CD4-positive, alpha-beta T cell treated with Interleukin-15 for 4 hours (primary cell): ENCODE results near the gene KRTAP10-8.
A peak's percentile ranks its signal among the peaks of the same experiment; 100 is the strongest.
"Not testable (repeated sequence)": the region's sequence is repeated elsewhere in the genome, so short reads cannot be mapped to it uniquely, and the experiment has no call there.

Experiments
- DNase-seq: peaks from one replicate; pipeline ENCODE4 v3.0.0-alpha.2; 2020; ENCODE audit warnings: low spot score

The KRTAP10-8 gene

GRCh38 chr21:44579056-44579832 lies 32.6 kb upstream of the KRTAP10-8 start:
- DNase-seq: no peak

- DNase-seq: no peak
Measured at GRCh38 chr21:44579833-44580144, 32.1 kb upstream of the KRTAP10-8 start.

- DNase-seq: not testable (repeated sequence)
Measured at GRCh38 chr21:44580231-44580821, 31.6 kb upstream of the KRTAP10-8 start, which contains the start of gene KRTAP10-5. KRTAP10-5 (minus strand) TSS chr21:44580604; CDS start chr21:44580578, 26 bp downstream.

GRCh38 chr21:44581158-44581557 lies 30.7 kb upstream of the KRTAP10-8 start:
- DNase-seq: no peak

- no peak for DNase-seq
Measured at GRCh38 chr21:44582055-44582454, 29.8 kb upstream of the KRTAP10-8 start.

GRCh38 chr21:44583089-44583799 lies 28.6 kb upstream of the KRTAP10-8 start:
- DNase-seq: no peak

- peak; percentile 30 for DNase-seq
Measured at GRCh38 chr21:44583800-44584147, 28.1 kb upstream of the KRTAP10-8 start.

DNA sequence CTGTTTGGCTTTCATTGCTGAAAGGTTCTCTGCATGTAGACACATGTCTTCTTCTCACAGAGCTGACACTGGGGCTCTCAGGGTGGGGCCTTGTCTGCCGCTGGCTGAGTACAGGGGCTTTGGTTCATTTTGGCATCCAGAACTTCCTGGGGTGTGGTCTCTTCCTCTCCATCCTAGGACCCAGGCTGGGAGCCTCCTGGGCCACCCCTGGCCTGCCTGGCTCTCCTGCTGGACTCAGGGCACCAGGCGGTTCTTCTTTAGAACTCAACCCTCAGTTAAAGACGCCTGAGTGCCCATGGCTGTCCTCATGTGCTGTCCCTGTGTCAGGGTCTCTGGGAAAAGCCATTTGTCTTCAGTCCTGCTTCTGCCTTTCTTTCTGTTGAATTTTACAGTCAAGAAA lies 26.0 kb upstream of the KRTAP10-8 start:
- DNase-seq: no peak

DNA sequence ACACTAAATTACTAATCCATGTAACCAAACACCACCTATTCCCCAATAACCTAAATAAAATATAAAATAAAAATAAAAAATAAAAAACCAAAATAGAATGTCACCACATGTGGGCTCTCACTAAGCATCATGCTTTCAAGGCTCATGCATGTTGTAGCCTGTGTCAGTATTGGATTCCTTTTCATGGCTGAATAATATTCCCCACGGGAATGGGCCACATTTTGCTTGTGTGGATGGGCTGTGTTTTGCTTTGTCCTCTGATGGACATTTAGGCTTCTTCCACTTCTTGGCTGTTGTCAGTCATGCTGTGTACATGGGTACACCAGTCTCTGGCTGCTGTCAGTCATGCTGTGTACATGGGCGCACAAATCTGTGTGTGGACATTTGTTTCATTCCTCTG lies 22.8 kb upstream of the KRTAP10-8 start:
- no peak for DNase-seq

- DNase-seq: no peak
Measured at GRCh38 chr21:44589586-44590305, 22.1 kb upstream of the KRTAP10-8 start.

DNA sequence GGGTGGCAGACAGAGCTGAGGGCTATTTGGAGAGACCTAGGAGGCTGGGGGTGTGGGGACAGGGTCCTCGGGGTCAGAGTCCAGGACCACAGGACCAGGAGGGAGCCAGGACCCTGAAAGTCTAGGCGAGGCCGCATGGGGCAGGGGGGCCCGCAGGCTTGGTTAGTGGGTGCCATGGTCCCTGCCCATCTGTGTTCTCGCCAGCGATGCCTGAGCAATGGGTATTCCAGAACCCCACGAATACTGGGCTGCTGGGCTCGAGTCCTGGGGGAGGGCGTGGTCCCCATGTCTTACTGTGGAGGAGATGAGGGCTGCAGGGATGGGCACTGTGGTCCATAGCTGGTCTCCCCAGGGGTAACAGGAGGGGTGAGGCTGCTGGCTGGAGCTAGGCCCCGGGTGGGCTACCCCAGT lies 21.6 kb upstream of the KRTAP10-8 start:
- no peak for DNase-seq

DNA sequence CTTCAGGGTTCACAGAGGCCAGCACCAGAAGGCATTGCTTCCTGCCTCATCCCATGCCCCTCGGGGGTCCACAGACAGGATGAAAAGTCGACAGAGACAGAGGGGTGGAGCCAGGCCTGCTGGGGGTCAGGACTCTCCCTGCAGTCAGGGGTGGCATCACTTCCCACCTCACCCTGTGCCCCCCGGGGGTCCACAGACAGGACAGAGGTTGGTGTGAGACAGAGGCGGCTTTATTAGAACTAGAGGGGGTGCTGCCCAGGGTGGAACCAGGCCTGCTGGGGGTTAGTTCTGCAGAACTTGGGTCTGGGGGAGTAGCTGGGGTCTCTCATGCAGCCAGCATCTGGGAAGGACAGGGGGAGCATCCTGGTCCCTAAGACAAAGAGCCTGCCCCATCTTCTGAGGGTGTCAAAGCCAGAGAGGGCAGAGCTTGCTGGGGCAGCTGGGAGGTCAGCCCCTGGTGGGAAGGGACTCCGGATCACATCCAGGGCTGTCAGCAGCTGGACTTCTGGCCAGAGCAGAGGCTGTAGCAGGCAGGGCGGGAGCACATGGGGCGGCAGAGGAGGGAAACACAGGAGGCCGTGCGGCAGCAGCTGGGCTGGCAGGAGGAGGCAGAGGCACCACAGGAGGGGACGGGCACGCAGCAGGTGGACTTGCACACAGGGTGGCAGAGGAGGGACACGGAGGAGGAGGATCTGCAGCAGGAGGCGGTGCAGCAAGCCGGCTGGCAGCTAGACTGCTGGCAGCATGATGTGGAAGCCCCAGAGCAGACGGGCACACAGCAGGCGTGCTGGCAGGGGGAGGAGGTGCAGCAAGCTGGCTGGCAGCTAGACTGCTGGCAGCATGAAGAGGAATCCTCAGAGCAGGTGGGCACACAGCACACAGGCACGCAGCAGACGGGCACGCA lies 20.7 kb upstream of the KRTAP10-8 start:
- DNase-seq: not testable (repeated sequence)

DNA sequence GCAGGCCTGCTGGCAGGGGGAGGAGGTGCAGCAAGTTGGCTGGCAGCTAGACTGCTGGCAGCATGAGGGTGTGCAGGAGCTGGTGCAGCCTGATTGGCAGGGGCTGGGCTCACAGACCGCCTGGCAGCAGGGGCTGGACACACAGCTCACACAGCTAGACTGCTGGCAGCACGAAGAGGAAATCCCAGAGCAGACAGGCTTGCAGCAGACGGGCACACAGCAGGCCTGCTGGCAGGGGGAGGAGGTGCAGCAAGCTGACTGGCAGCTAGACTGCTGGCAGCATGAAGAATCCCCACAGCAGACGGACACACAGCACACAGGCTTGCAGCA lies 20.1 kb upstream of the KRTAP10-8 start:
- DNase-seq: not testable (repeated sequence)

- no peak for DNase-seq
Measured at GRCh38 chr21:44592446-44593311, 19.2 kb upstream of the KRTAP10-8 start, which contains the start of gene KRTAP10-6. KRTAP10-6 (minus strand) TSS chr21:44592505; CDS start chr21:44592484, 21 bp downstream.

GRCh38 chr21:44593598-44594405 lies 18.1 kb upstream of the KRTAP10-8 start:
- DNase-seq: no peak

GRCh38 chr21:44594406-44594916 lies 17.4 kb upstream of the KRTAP10-8 start:
- DNase-seq: no peak

- no peak for DNase-seq
Measured at GRCh38 chr21:44595524-44595923, 16.4 kb upstream of the KRTAP10-8 start.

DNA sequence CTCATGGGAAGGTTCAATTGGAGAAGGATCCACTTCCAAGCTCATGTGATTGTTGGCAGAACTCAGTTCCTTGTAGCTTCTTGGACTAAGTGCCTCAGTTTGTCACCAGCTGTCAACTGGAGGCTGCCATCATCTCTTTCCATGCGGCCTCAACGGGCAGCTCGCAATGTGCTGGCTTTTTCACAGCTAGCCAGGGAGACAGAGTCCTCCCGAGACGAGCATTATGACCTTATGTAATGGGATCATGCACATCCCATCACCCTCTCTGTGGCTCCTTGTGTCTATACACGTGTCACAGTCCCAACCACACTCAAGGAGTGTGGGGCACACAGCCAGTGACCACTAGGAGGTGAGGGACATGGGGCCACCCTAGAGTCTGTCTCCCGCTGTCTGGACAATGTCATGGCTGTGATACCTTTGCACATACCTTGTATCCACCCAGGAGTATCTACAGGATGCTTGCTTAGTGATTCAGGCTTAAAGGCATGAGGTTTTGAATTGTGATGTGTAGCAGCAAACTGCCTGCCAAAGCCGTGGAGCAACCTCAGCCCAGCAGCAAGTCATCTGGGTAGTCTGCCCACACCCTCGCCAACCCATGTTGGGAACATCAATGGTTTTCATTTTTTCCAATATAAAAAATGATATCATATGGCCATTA lies 15.7 kb upstream of the KRTAP10-8 start:
- DNase-seq: no peak

DNA sequence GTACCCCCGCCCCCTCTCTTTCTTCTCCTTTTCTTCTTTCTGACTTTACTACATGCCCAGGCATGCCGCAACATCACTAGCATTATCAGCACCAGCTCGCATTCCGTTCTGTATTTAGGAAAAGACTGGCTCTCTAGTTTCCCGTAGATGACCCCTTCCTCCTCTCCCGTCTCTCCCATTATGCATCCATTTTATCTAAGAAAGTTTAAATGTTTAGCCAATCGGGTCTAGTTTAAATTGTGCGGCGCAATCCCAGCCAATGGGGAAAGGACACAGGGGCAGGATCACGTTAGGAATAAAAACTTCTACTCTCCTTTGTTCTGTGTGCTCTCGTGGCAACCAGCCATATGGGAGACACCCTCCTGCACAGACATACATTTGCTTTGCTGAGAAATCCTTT lies 13.8 kb upstream of the KRTAP10-8 start:
- no peak for DNase-seq
